Liver (tissue), 9 donors: ENCODE results near the gene OR2B6. TPM values are rescaled to one million over a fixed set of nuclear protein-coding genes. Genes with fewer than 3 reads are reported as not detected.

Source experiments
- DNase-seq: peaks from one replicate; pipeline ENCODE4 v3.0.0-alpha.2; 2017; ENCODE audit warnings: low spot score
- H3K27ac ChIP-seq, 2 donors: one replicate each; pipeline ENCODE4 v1.7.0; 2013; ENCODE audit warnings: inconsistent platforms in 2 of 2, low read length in 2 of 2, control low read depth in 1 of 2, low read depth in 1 of 2, mild to moderate bottlenecking in 1 of 2
- H3K27me3 ChIP-seq, 4 donors: one replicate each; pipeline versions ENCODE4 v1.6.1 to v1.7.0; 2013; ENCODE audit warnings: low read length in 3 of 4, inconsistent platforms in 1 of 4, mild to moderate bottlenecking in 1 of 4, moderate library complexity in 1 of 4; ENCODE audit not compliant: control insufficient read depth in 4 of 4, insufficient read depth in 4 of 4
- H3K36me3 ChIP-seq, 4 donors: one replicate each; pipeline versions ENCODE4 v1.6.1 to v1.7.0; 2013; ENCODE audit warnings: low read length in 3 of 4, mild to moderate bottlenecking in 3 of 4, low read depth in 1 of 4, moderate library complexity in 1 of 4; ENCODE audit not compliant: control insufficient read depth in 4 of 4, insufficient read depth in 3 of 4
- H3K4me1 ChIP-seq, 4 donors: one replicate each; pipeline versions ENCODE4 v1.6.1 to v1.7.0; 2013; ENCODE audit warnings: low read length in 3 of 4, mild to moderate bottlenecking in 3 of 4, moderate library complexity in 1 of 4; ENCODE audit not compliant: control insufficient read depth in 4 of 4, insufficient read depth in 4 of 4
- H3K4me3 ChIP-seq, 3 donors: one replicate each; pipeline versions ENCODE4 v1.6.1 to v1.7.0; 2013; ENCODE audit warnings: low read length in 3 of 3, control low read depth in 1 of 3, low read depth in 1 of 3, mild to moderate bottlenecking in 1 of 3
- H3K9ac ChIP-seq, 2 donors: one replicate each; pipeline ENCODE4 v1.7.0; 2013; ENCODE audit warnings: low read length in 2 of 2, mild to moderate bottlenecking in 2 of 2, moderate library complexity in 2 of 2, control low read depth in 1 of 2, low read depth in 1 of 2
- H3K9me3 ChIP-seq, 4 donors: one replicate each; pipeline versions ENCODE4 v1.6.1 to v1.7.0; 2013; ENCODE audit warnings: low read length in 3 of 4; ENCODE audit not compliant: control insufficient read depth in 4 of 4
- CTCF ChIP-seq: fragments of 150-350 bp; IDR thresholded peaks from 2 replicates; pipeline ENCODE4 v1.5.1; 2017; ENCODE audit warnings: improper control_type of control experiment, low read depth, low read length; ENCODE audit not compliant: missing input control
- EGR1 ChIP-seq, 2 donors: IDR thresholded peaks; 2 replicates each; pipeline ENCODE4 v1.6.1; 2016 to 2018; ENCODE audit warnings: antibody characterized with exemption in 2 of 2, low read depth in 2 of 2
- FOXA2 ChIP-seq: IDR thresholded peaks from 2 replicates; pipeline ENCODE4 v1.6.1; 2016; ENCODE audit warnings: antibody characterized with exemption
- GABPA ChIP-seq, 2 donors: IDR thresholded peaks in 1 of 2; conservative IDR thresholded peaks in 1 of 2; 2 replicates each; pipeline ENCODE4 v1.6.1; 2016; ENCODE audit warnings: antibody characterized with exemption in 2 of 2, mild to moderate bottlenecking in 1 of 2, moderate library complexity in 1 of 2
- HNF4A ChIP-seq, 2 donors: conservative IDR thresholded peaks; 2 replicates each; pipeline ENCODE4 v1.6.1; 2016; ENCODE audit warnings: antibody characterized with exemption in 2 of 2, mild to moderate bottlenecking in 2 of 2
- JUND ChIP-seq, 2 donors: IDR thresholded peaks; 2 replicates each; pipeline ENCODE4 v1.6.1; 2016; ENCODE audit warnings: antibody characterized with exemption in 2 of 2
- REST ChIP-seq: IDR thresholded peaks from 2 replicates; pipeline ENCODE4 v1.6.1; 2016; ENCODE audit warnings: antibody characterized with exemption, mild to moderate bottlenecking
- RXRA ChIP-seq, 2 donors: IDR thresholded peaks; 2 replicates each; pipeline ENCODE4 v1.6.1; 2017 to 2018; ENCODE audit warnings: antibody characterized with exemption in 2 of 2, mild to moderate bottlenecking in 1 of 2
- YY1 ChIP-seq: IDR thresholded peaks from 2 replicates; pipeline ENCODE4 v1.6.1; 2016; ENCODE audit warnings: antibody characterized with exemption, mild to moderate bottlenecking
- WGBS: extraction: QIAGEN DNeasy Blood & Tissue Kit; methylation state at CpG from one replicate; pipeline ENCODE4 v1.1.7; 2013; 5-methylcytosine and 5-hydroxymethylcytosine counted together
- polyA plus RNA-seq, 2 donors: library from polyadenylated mRNA; stranded (reverse) in 1 of 2; unstranded in 1 of 2; fragments of 200-250 nt in 1 of 2; fragments of >200 nt in 1 of 2; fragmentation: Nextera tagmentation in 1 of 2; extraction: Ambion mirVana in 1 of 2; gene quantifications; one replicate each; pipeline versions ENCODE4 v1.2.1 to v1.2.3, GENCODE V29; 2013 to 2015
- total RNA-seq, 2 donors: library from RNA; depleted of rRNA; stranded (reverse); fragments of >200 nt; gene quantifications; one replicate each; pipeline ENCODE4 v1.2.3, GENCODE V29; 2014
- TF ChIP-seq, protein P1 (sequence below): IDR thresholded peaks from 2 replicates; pipeline ENCODE4 v1.6.1; 2016; ENCODE audit warnings: antibody characterized with exemption
- TF ChIP-seq, protein P2 (sequence below): IDR thresholded peaks from 2 replicates; pipeline ENCODE4 v1.6.1; 2016; ENCODE audit warnings: antibody characterized with exemption
- donor health status: healthy.
- donor health status: healthy.
- donor health status: healthy.
- donor health status: healthy.
- donor health status: healthy.

The OR2B6 gene
- total and polyA plus RNA-seq, 4 donors = 0.19 TPM; not detected in 3

DNA sequence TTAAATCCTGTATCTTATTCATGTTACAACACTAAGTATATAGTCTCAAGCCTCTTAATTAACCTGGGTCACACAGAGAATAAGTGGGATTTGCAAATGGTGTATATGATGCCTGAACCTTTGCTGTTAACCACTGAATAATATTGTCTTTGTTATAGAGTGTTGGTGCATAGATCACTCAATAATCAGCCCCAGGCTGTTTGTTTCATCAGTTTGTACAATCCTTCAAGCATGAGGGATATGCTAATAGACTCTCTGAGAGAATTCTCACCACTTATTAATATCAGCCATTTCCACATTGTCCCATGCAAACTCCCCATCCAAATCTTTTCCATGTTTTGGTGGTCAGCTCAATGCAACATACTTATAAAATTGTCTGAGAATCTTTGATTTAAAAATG is 21.7 kb downstream of the OR2B6 start (continued):
- TF ChIP-seq REST (no peak), HNF4A (conservative IDR thresholded peaks at IDR 0.05) (no peak)

DNA sequence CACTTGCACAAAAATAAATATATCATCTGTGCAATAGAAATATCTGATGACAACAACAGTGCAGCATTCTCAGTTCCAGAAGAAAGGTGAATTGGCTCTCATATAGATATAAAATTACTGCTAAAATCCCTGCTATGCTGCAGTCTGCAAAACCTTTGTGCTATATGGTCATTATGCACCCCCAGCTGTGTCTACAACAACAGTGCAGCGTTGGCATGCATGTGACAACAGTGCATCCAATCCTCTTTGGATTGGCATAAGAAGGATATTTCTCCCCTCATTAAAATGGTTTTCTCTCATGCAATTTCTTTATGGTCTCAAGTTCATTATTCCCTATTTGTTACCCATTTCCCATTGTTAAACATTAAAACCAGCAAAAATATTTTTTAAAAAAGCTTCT is 23.1 kb downstream of the OR2B6 start:
- TF ChIP-seq CTCF = no peak
- TF ChIP-seq RXRA (IDR thresholded peaks at IDR 0.05) = no peak
- TF ChIP-seq, protein P1, sequence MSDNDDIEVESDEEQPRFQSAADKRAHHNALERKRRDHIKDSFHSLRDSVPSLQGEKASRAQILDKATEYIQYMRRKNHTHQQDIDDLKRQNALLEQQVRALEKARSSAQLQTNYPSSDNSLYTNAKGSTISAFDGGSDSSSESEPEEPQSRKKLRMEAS = no peak
- TF ChIP-seq, protein P2, sequence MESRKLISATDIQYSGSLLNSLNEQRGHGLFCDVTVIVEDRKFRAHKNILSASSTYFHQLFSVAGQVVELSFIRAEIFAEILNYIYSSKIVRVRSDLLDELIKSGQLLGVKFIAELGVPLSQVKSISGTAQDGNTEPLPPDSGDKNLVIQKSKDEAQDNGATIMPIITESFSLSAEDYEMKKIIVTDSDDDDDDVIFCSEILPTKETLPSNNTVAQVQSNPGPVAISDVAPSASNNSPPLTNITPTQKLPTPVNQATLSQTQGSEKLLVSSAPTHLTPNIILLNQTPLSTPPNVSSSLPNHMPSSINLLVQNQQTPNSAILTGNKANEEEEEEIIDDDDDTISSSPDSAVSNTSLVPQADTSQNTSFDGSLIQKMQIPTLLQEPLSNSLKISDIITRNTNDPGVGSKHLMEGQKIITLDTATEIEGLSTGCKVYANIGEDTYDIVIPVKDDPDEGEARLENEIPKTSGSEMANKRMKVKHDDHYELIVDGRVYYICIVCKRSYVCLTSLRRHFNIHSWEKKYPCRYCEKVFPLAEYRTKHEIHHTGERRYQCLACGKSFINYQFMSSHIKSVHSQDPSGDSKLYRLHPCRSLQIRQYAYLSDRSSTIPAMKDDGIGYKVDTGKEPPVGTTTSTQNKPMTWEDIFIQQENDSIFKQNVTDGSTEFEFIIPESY = no peak
- no peak for TF ChIP-seq FOXA2
- TF ChIP-seq EGR1 (IDR thresholded peaks at IDR 0.05; ENCODE audit: low read depth in 2 of 2) = no peak
- no peak for TF ChIP-seq YY1
- Histone ChIP-seq H3K27me3 (peaks cover 0 to 4% (median under 1%) of the 10 kb centered on the region in 4 donors), H3K36me3 (no peaks in the 10 kb centered on the region), H3K9me3 (no peaks in the 10 kb centered on the region), H3K27ac (no peak overlapping the region), H3K4me1 (no peaks in the 10 kb centered on the region), H3K9ac (no peak overlapping the region), H3K4me3 (no peak overlapping the region)
- no peak for DNase-seq
- WGBS = 34% methylated on average over 1 of the region's 1 CpG

DNA sequence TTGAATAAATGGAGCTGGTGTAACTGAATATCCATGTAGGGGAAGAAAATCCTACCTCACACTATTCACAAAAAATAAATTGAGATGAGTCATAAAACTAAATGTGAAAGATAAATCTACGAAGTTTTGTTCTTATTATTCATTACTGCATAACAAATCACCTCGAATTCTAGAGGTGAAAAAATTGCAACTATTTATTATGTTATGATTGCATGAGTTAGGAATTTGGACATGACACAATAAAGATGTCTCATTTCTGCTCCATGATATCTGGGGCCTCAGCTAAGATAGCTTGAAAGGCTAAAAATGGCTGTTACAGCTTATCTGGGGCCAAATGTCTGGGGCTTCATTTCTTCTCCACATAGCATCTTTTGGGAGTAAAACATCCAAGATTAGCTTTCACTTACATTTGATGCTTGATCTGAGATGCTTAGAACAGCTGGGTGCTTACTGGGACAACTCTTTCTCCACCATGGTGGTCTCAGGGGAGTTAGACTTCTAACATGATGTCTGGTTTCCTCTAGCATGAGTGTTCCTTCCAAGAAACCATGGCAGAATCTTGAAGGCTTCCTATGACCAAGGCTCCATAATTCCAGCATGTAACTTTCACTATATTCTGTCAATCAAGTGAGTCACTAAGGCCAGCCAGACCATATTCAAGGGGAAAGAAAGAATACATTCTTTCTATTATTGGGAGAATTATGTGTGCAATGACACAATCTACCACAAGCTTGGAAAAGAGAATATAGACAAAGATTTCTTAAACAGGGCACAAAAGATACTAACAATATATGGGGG is 30.1 kb downstream of the OR2B6 start:
- DNase-seq = no peak
- Histone ChIP-seq H3K27ac (no peak overlapping the region), H3K27me3 (peaks cover 0 to 8% (median under 1%) of the 10 kb centered on the region in 4 donors), H3K36me3 (no peaks in the 10 kb centered on the region), H3K4me3 (no peak overlapping the region), H3K4me1 (no peaks in the 10 kb centered on the region), H3K9me3 (no peaks in the 10 kb centered on the region), H3K9ac (no peak overlapping the region)
- TF ChIP-seq, protein P2 = no peak
- TF ChIP-seq EGR1 (IDR thresholded peaks at IDR 0.05; ENCODE audit: low read depth in 2 of 2) (no peak), RXRA (IDR thresholded peaks at IDR 0.05) (no peak), GABPA (IDR thresholded peaks at IDR 0.05 in 1 of 2, conservative IDR thresholded peaks at IDR 0.05 in 1 of 2) (no peak), JUND (IDR thresholded peaks at IDR 0.05) (no peak)
- 38% methylated on average over 2 of the region's 2 CpGs for WGBS
